Raji (cell line): Measurements from ENCODE around the gene SLC22A6.

Source experiments
- POLR2A ChIP-seq: IDR thresholded peaks from 2 replicates; pipeline ENCODE4 v1.6.1; 2011; ENCODE audit warnings: low read depth, low read length, control low read depth; ENCODE audit not compliant: insufficient read depth

Gene SLC22A6

GRCh38 chr11:63001456-63001855, 16.7 kb upstream of the SLC22A6 start:
- no peak for TF ChIP-seq POLR2A

DNA sequence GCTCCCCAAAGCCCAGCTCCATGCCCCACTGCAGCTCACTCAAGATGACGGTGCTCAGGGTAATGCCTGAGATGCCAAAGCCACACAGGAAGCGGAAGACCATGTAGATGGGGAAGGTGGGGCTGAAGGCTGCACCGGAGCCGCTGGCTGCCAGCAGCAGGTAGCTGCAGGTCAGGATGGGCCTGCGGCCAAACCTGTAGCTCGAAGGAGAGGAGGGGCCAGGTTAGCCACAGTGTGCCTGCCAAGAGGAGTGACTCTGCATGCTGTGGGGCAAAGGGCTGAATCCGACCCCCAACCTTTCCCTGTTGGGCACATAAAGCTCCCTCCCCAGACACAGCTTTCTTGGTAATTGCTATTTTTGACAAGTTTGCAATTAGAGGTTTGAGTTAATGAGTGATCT, 14.9 kb upstream of the SLC22A6 start:
- TF ChIP-seq POLR2A: no peak

DNA sequence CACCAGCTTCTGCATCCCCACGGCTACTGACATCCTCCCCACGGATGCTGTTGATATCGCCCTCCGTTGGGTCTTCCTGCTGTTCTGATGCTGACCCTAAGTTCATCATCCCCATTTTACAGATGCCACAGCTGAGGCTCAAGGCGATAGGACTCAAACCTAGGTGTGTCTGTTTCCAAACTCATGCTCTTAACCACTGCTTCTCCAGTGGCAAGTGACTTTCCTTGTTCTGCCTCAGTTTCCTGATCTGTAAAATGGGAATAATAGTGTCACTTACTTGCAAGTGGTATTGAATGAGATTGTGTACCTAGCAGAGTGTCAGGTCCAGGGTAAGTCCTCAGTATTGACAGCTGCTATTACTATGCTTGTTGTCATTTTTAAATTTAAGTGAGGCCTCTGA, 14.4 kb upstream of the SLC22A6 start:
- no peak for TF ChIP-seq POLR2A

- TF ChIP-seq POLR2A: no peak
These were observed 11.5 kb upstream of the SLC22A6 start for GRCh38 chr11:62996271-62996670.

DNA sequence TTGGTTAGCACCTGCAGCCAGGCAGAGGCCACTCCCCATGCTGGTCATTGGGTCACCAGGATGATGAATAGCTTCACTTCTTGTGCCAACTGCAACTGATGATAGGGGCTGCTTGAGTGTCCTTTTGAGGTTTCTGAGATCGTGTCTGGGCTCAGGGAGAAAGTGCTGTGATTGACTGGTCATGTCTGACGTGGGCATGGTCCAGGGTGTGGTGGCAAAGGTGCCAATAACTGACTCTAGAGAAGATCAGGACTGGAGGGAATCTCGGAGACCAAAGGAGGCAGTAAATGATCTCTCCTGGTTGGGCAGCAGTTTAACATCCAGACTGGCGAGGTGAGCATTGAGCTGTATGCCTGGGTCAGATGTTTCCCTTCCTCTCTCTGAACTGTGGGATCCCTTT, 10.0 kb upstream of the SLC22A6 start:
- no peak for TF ChIP-seq POLR2A

- TF ChIP-seq POLR2A: no peak
These were observed 3.5 kb upstream of the SLC22A6 start for GRCh38 chr11:62988276-62988675.

DNA sequence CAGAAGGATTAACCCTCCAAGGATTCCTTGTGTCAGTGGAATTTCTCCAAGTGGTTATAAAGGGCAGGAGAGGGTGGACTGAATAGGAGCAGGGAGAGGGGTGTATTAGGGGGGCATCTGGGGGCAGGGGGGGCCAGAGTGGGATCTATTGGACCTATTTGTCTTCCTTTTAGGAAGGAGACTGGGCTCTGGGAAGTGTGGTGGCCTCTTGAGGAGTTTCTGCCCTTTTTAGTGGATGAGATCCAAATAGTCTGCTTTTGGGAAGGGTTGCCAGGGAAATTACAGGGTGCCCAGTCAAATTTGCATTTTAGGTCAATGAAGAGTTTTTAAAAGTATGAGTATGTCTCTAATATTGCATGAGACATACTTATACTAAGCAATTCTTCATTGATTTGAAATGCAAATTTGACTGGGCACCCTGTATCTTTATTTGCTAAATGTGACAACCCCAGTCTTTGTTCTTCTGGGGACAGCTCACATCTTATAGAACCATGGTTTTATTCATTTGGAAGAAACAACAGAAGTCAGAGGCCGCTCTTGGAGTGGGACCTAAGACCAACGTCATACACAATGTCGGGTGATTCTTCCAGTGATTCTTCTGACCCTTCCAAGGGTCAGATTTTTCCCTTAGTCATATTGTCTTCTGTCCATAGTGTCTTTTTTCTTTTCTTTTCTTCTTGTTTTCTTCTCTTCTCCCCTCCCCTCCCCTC, 429 bp upstream of the SLC22A6 start:
- TF ChIP-seq POLR2A: no peak

- no peak for TF ChIP-seq POLR2A
These were observed 1.1 kb downstream of the SLC22A6 start for GRCh38 chr11:62983536-62984199.

DNA sequence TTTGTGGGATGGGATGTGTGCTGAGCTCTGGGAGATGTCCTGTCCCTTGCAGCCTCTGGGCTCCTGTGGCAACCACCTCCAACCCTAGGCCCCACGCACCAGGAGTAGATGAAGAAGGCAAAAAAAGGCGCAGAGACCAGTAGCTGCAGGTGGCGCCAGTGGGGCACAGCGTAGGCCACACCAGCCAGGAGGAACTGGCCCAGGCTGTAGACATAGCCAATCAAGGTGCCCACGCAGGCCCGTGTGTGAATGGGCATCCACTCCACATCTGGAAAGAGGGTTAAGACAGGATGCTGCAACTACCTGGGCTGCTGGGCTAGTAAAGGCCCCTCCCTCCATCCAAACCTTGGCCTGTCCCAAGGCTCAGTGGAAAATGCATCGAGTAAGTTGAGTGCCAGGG, 3.0 kb downstream of the SLC22A6 start:
- no peak for TF ChIP-seq POLR2A

- TF ChIP-seq POLR2A: no peak
These were observed 4.5 kb downstream of the SLC22A6 start for GRCh38 chr11:62980133-62980760.

DNA sequence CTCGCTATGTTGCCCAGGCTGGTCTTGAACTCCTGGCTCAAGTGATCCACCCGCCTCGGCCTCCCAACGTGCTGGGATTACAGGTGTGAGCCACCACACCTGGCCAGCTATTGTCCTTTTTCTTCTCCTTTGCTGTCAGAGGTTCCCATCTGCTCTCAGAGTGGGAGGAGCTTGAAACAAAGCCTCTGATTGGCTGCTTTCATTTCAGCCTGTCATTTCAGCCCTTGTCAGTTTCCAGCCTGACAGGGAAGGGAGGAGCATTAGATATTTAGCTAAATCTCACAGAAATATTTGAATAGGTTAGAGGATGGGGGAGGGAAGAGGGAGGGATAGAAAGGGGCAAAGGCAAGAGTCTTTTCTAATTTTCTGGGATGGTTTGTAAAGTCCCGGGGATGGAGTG, 8.7 kb downstream of the SLC22A6 start:
- no peak for TF ChIP-seq POLR2A

DNA sequence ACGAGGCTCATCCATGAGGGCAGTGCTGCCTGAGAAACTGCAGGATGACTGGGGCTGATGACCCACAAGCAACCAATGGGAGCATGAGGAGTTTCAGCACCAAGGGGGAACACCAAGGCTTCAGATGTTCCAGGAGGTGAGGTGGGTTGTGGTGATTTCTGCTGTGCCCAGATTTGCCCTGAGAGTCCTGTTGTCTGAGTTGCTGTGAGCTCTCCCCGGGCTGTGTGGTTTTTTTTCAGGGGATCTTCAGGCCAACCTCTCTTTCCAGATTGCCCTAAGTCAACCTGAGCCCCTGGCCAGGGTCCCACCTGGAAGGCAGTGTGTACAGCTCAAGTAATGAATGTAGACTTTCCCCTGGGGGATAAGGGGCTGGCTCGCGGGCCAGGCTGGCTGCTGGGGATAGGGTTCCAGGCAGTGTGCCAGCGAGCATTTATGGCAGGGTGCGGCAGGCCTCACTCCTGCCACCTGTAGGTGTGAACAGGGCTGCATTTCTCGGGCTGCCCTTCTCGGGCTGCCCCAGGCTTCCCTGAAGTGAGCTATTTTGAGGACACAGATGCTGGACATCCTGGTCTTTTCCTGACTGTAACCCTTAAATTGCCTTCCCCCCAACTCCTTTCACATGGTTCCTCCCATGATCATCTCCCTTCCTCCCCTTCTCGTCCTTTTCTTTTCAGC, 9.8 kb downstream of the SLC22A6 start:
- no peak for TF ChIP-seq POLR2A

DNA sequence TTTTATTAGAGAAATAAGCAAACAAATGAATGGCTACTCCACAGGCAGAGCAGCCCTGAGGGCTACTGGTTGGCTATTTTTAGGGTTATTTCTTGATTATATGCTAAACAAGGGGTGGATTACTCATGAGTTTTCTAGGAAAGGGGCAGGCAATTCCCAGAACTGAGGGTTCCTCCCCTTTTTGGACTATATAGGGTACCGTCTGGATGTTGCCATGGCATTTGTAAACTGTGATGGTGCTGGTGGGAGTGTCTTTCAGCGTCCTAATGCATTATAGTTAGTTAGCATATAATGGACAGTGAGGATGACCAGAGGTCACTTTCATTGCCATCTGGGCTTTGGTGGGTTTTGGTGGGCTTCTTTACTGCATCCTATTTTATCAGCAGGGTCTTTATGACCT, 19.2 kb downstream of the SLC22A6 start:
- no peak for TF ChIP-seq POLR2A

GRCh38 chr11:62962391-62962790, 22.4 kb downstream of the SLC22A6 start:
- TF ChIP-seq POLR2A: no peak

DNA sequence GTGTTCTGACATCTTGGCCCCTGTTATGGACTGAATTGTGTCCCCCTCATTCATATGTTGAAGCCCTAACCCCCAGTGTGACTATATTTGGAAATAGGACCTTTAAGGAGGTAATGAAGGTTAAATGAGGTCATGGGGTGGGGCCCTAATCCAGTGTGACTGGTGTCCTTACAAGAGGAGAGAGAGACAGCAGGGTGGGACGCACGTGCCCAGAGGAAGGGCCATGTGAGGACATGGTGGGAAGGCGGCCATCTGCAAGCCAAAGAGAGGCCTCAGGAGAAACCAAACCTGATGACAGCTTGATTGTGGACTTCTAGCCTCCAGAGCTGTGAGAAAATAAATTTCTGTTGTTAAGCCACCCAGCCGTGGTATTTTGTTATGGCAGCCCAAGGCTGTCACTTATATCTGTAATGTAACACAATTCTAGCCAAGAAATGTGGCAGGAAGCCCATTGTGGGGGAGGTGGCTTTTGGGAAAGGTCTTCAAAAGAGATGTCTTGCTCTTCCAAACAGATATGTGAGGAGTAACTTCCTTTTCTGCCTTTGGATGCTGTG, 23.7 kb downstream of the SLC22A6 start:
- TF ChIP-seq POLR2A: no peak
